H1 (cell line): ENCODE measurements around the gene TMEM161A. TPM values are rescaled to one million over a fixed set of nuclear protein-coding genes. Genes with fewer than 3 reads are reported as not detected.
A peak's percentile ranks its signal among the peaks of the same experiment; 100 is the strongest.

Source experiments
- CTCF ChIA-PET: fragments of 300-600 bp; sonication (Branson Sonifier 250); formaldehyde crosslinking; loops from one replicate; lab custom pipeline; 2021; ENCODE audit not compliant: partially characterized antibody; lab: Charles Lee
- POLR2A ChIA-PET: fragments of 300-600 bp; sonication (Branson Sonifier 250); formaldehyde crosslinking; loops from one replicate; lab custom pipeline; 2021; ENCODE audit warnings: inconsistent platforms; ENCODE audit not compliant: partially characterized antibody; lab: Charles Lee
- DNase-seq, 2 experiments: peaks; one replicate each; pipeline versions ENCODE4 v3.0.0 to v3.0.0-alpha.2; 2010 to 2022; ENCODE audit warnings: low spot score in 2 of 2, low read depth in 1 of 2, mixed read lengths in 1 of 2
- FAIRE-seq: peaks from 2 replicates; lab custom pipeline; 2011; peaks lifted over from hg19 to GRCh38; lab: Jason Lieb, UNC
- H2AFZ ChIP-seq: 2 replicates; pipeline ENCODE4 v1.8.1; 2012; ENCODE audit warnings: low read length, inconsistent platforms
- H2AK5ac ChIP-seq: 2 replicates; pipeline ENCODE4 v1.6.1; 2013; ENCODE audit warnings: low read depth, low read length
- H2BK120ac ChIP-seq: replicated peaks from 2 replicates; pipeline ENCODE3; 2013; ENCODE audit warnings: low read depth, low read length, inconsistent platforms
- H2BK12ac ChIP-seq: 2 replicates; pipeline ENCODE4 v1.6.1; 2013; ENCODE audit warnings: low read depth, low read length
- H2BK15ac ChIP-seq: 2 replicates; pipeline ENCODE4 v1.6.1; 2013; ENCODE audit warnings: low read length
- H2BK20ac ChIP-seq: 2 replicates; pipeline ENCODE4 v1.6.1; 2013; ENCODE audit warnings: low read length
- H2BK5ac ChIP-seq: 2 replicates; pipeline ENCODE4 v1.6.1; 2013; ENCODE audit warnings: low read depth, low read length
- H3K14ac ChIP-seq: 2 replicates; pipeline ENCODE4 v1.6.1; 2013; ENCODE audit warnings: inconsistent platforms; ENCODE audit not compliant: insufficient read length
- H3K18ac ChIP-seq: 2 replicates; pipeline ENCODE4 v1.6.1; 2013; ENCODE audit warnings: low read length; ENCODE audit errors: extremely low read depth
- H3K23ac ChIP-seq: 2 replicates; pipeline ENCODE4 v1.6.1; 2013; ENCODE audit warnings: inconsistent platforms; ENCODE audit not compliant: insufficient read length
- H3K23me2 ChIP-seq: 2 replicates; pipeline ENCODE4 v1.6.1; 2013; ENCODE audit warnings: low read depth, low read length
- H3K27ac ChIP-seq: 2 replicates; pipeline ENCODE4 v1.6.1; 2011; ENCODE audit warnings: low read depth, low read length, inconsistent platforms
- H3K27me3 ChIP-seq, 4 experiments: replicated peaks in 1 of 4; 1 replicate in 1 of 4; 2 replicates in 3 of 4; pipeline versions ENCODE4 v1.6.1 to v1.8.1; 2011 to 2013; ENCODE audit warnings: low read length in 3 of 4, mild to moderate bottlenecking in 3 of 4, inconsistent platforms in 2 of 4, mixed read lengths in 2 of 4, moderate library complexity in 1 of 4; ENCODE audit not compliant: control insufficient read depth in 3 of 4, insufficient read depth in 3 of 4; ENCODE audit errors: extremely low read depth in 1 of 4
- H3K36me3 ChIP-seq, 4 experiments: 2 replicates each; pipeline versions ENCODE4 v1.6.1 to v1.8.1; 2011 to 2013; ENCODE audit warnings: mild to moderate bottlenecking in 4 of 4, low read length in 3 of 4, moderate library complexity in 2 of 4, control low read depth in 1 of 4, inconsistent platforms in 1 of 4; ENCODE audit not compliant: insufficient read depth in 4 of 4, control insufficient read depth in 2 of 4
- H3K4ac ChIP-seq: replicated peaks from 2 replicates; pipeline ENCODE3; 2013; ENCODE audit warnings: low read length, low read depth, mixed read lengths, inconsistent platforms; ENCODE audit not compliant: insufficient read length
- H3K4me1 ChIP-seq, 4 experiments: replicated peaks in 1 of 4; 1 replicate in 1 of 4; 2 replicates in 3 of 4; pipeline versions ENCODE4 v1.6.1 to v1.8.1; 2011 to 2013; ENCODE audit warnings: low read length in 3 of 4, inconsistent platforms in 2 of 4, mixed read lengths in 1 of 4; ENCODE audit not compliant: insufficient read depth in 4 of 4, control insufficient read depth in 3 of 4
- H3K4me2 ChIP-seq, 2 experiments: 2 replicates each; pipeline versions ENCODE4 v1.6.1 to v1.8.1; 2011 to 2013; ENCODE audit warnings: low read depth in 2 of 2, low read length in 2 of 2, control low read depth in 1 of 2, inconsistent platforms in 1 of 2, mild to moderate bottlenecking in 1 of 2; ENCODE audit not compliant: insufficient read depth in 1 of 2
- H3K4me3 ChIP-seq, 4 experiments: fragments of 200-600, 300-600 bp in 1 of 4; sonication (generic), shearing (Covaris generic), sonication (Bioruptor Twin) in 1 of 4; 2 replicates each; pipeline versions ENCODE4 v1.5.1 to v1.8.1; 2011 to 2016; ENCODE audit warnings: low read length in 4 of 4, low read depth in 3 of 4, control low read depth in 2 of 4, inconsistent platforms in 2 of 4, mild to moderate bottlenecking in 2 of 4, mixed read lengths in 1 of 4, moderate library complexity in 1 of 4; ENCODE audit not compliant: insufficient read depth in 2 of 4; ENCODE audit errors: extremely low read depth in 1 of 4
- H3K56ac ChIP-seq: replicated peaks from 2 replicates; pipeline ENCODE3; 2013; ENCODE audit warnings: low read depth, mild to moderate bottlenecking, mixed read lengths, low read length, inconsistent platforms; ENCODE audit not compliant: insufficient read length
- H3K79me1 ChIP-seq: 2 replicates; pipeline ENCODE4 v1.6.1; 2013; ENCODE audit warnings: low read depth, low read length, control low read depth
- H3K79me2 ChIP-seq, 2 experiments: 2 replicates each; pipeline versions ENCODE4 v1.6.1 to v1.8.1; 2012 to 2013; ENCODE audit warnings: low read length in 2 of 2, mild to moderate bottlenecking in 2 of 2, inconsistent platforms in 1 of 2; ENCODE audit not compliant: insufficient read depth in 2 of 2, control insufficient read depth in 1 of 2
- H3K9ac ChIP-seq, 4 experiments: replicated peaks in 1 of 4; 1 replicate in 1 of 4; 2 replicates in 3 of 4; pipeline versions ENCODE4 v1.6.1 to v1.8.1; 2011 to 2013; ENCODE audit warnings: low read depth in 3 of 4, low read length in 3 of 4, control low read depth in 2 of 4, mild to moderate bottlenecking in 2 of 4, moderate library complexity in 2 of 4, inconsistent platforms in 1 of 4; ENCODE audit errors: extremely low read depth in 1 of 4
- H3K9me3 ChIP-seq, 2 experiments: 2 replicates each; pipeline versions ENCODE4 v1.6.1 to v1.8.1; 2012 to 2013; ENCODE audit warnings: mild to moderate bottlenecking in 2 of 2, moderate library complexity in 2 of 2, control low read depth in 1 of 2, inconsistent platforms in 1 of 2, low read depth in 1 of 2, low read length in 1 of 2, mixed read lengths in 1 of 2; ENCODE audit not compliant: insufficient read depth in 2 of 2
- H4K20me1 ChIP-seq, 2 experiments: replicated peaks in 1 of 2; 2 replicates each; pipeline versions ENCODE3 to v1.8.1; 2011 to 2013; ENCODE audit warnings: inconsistent platforms in 2 of 2, low read length in 2 of 2, mild to moderate bottlenecking in 1 of 2; ENCODE audit not compliant: insufficient read depth in 2 of 2, control insufficient read depth in 1 of 2
- H4K5ac ChIP-seq: 2 replicates; pipeline ENCODE4 v1.6.1; 2013; ENCODE audit warnings: low read length, low read depth, mixed read lengths, inconsistent platforms; ENCODE audit not compliant: insufficient read length
- H4K8ac ChIP-seq: 2 replicates; pipeline ENCODE4 v1.8.0; 2013; ENCODE audit warnings: mild to moderate bottlenecking, moderate library complexity, low read length, inconsistent platforms; ENCODE audit not compliant: insufficient read depth; ENCODE audit errors: extremely low read depth
- H4K91ac ChIP-seq: replicated peaks from 2 replicates; pipeline ENCODE3; 2013; ENCODE audit warnings: low read length, mixed read lengths, inconsistent platforms; ENCODE audit not compliant: insufficient read length
- FOSL1 ChIP-seq: IDR thresholded peaks from 2 replicates; pipeline ENCODE4 v1.6.1; 2011; ENCODE audit warnings: mild to moderate bottlenecking, low read depth, low read length, moderate library complexity; ENCODE audit not compliant: insufficient read depth
- RFX5 ChIP-seq: IDR thresholded peaks from 2 replicates; pipeline ENCODE4 v1.6.1; 2011; ENCODE audit warnings: low read depth, low read length, improper control_type of control experiment, borderline replicate concordance
- WGBS, 2 experiments: shearing (Covaris generic) in 1 of 2; methylation state at CpG; one replicate each; pipeline versions ENCODE4 v1.1.6 to v1.1.7; 2013 to 2015; ENCODE audit warnings: low lambda C conversion rate in 2 of 2, mixed read lengths in 2 of 2, inconsistent platforms in 1 of 2, low coverage in 1 of 2, missing lambda C conversion rate in 1 of 2; ENCODE audit not compliant: insufficient replicate concordance in 2 of 2, insufficient coverage in 1 of 2, insufficient read length in 1 of 2; ENCODE audit errors: extremely low coverage in 1 of 2, missing lambda C conversion rate in 1 of 2; 5-methylcytosine and 5-hydroxymethylcytosine counted together
- polyA plus RNA-seq, 7 experiments: library from polyadenylated mRNA; depleted of rRNA in 3 of 7; stranded (reverse) in 5 of 7; unstranded in 2 of 7; fragments of >200 nt in 5 of 7; fragments of 200-250 nt in 2 of 7; gene quantifications; 1 replicate in 5 of 7; 2 replicates in 1 of 7; 4 replicates in 1 of 7; pipeline versions ENCODE4 v1.2.1 to v1.2.3, GENCODE V29; 2011 to 2013; ENCODE audit warnings: missing spikeins in 2 of 7, mixed read lengths in 2 of 7
- total RNA-seq: library from RNA; stranded (reverse); fragmentation: NEBNext Ultra II Directional; extraction: Animal tissue kit (Norgen Biotek cat#: 25700); gene quantifications from 2 replicates; pipeline ENCODE4 v1.2.1, GENCODE V29; 2021

The TMEM161A gene
- total and polyA plus RNA-seq, 2 of the 8 experiments (the other 6 are each of a cell fraction or from before 2014, with no cell fraction given): 47.8 to 103 TPM

DNA sequence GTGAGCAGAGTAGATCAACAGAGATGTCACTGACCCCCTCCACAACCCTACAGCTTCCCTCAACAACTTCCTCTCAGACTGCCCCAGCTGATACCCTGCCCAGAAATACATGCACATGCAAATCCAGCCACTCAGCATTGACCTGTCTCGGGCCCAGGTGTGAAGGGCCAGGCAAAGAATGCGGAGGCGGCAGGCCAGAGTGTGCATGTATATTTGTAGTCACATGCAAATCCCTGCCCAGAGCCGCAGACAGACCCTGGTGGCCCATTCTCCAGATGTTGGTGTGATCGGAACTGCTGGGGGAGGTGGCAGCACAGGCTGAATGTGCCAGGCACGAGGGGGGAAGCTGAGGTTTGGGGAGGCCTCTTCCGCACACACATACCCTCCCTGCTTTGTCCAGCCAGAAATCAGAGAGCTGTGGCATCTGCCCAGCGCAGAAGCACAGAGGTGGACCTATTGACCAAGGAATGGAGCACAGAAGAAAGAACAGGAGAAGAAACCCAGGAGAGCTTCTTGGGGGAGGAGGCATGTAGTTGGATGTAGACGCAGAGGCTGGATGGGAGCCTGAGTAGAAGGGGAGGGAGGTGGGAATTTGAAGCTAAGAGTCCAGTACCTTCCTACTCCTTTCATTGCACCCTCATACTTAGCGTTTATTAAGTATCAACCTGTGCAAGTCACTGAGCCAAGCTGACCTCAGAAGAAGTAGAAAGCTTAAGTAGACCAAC, 17.4 kb upstream of the TMEM161A start:
- Histone ChIP-seq H3K79me1 (no peaks in the 10 kb centered on the region), H2AFZ (no peak overlapping the region), H4K91ac (no peak overlapping the region), H2BK120ac (no peak overlapping the region), H2BK20ac (no peak overlapping the region), H4K5ac (no peak overlapping the region), H3K23ac (no peak overlapping the region), H4K20me1 (no peaks in the 10 kb centered on the region), H2BK12ac (0 out of 2 replicates have a peak overlapping the region, but pooled peaks have one; percentile 42), H3K4me1 (peaks cover 0 to 4% (median 1%) of the 10 kb centered on the region in 4 experiments; a peak in 4 of 7 replicates), H3K4ac (no peak overlapping the region), H3K9me3 (no peaks in the 10 kb centered on the region)
- POLR2A ChIA-PET: interaction anchor here (1.0 to 9.4 kb wide), 6 partner anchors 8 to 94 kb away, joined by 3 to 133 read pairs (median 4); partner anchors contain the start of gene MEF2B
- no peak for TF ChIP-seq FOSL1
- no peak for TF ChIP-seq RFX5
- TF ChIP-seq, all 59 proteins: peak for 0
- Histone ChIP-seq H2BK5ac (no peak overlapping the region), H3K4me3 (no peak overlapping the region), H3K4me2 (no peak overlapping the region), H3K27me3 (no peaks in the 10 kb centered on the region; a peak in 1 of 7 replicates), H3K9ac (no peak overlapping the region), H3K79me2 (no peaks in the 10 kb centered on the region), H3K56ac (no peak overlapping the region), H3K14ac (no peak overlapping the region), H2BK15ac (no peak overlapping the region), H2AK5ac (no peak overlapping the region), H3K36me3 (peaks cover 0 to 8% (median 0%) of the 10 kb centered on the region in 4 experiments; a peak in 1 of 8 replicates), H3K27ac (no peak overlapping the region), H4K8ac (no peak overlapping the region), H3K18ac (no peak overlapping the region), H3K23me2 (no peaks in the 10 kb centered on the region)
- 89% methylated on average over 10 of the region's 10 CpGs; no CpG with 5 or more reads in 1 of the 2 experiments for WGBS, 2 experiments
- DNase-seq (no peak), FAIRE-seq (no peak)
- CTCF ChIA-PET: interaction anchor here (0.6 to 11.9 kb wide), 11 partner anchors 8 to 160 kb away, joined by 3 to 109 read pairs (median 4); partner anchors contain the start of genes MEF2B and NR2C2AP
